GM19455 (cell line): Measurements from ENCODE around the gene CD300E.
"Not testable (repeated sequence)": the region's sequence is repeated elsewhere in the genome, so short reads cannot be mapped to it uniquely, and the experiment has no call there.

Source experiments
- ATAC-seq: cut with Tn5 transposase; IDR thresholded peaks from one replicate; pipeline ENCODE4 v1.9.1; 2021; ENCODE audit not compliant: unreplicated experiment

CD300E gene

GRCh38 chr17:74601944-74602572 is 21.5 kb downstream of the CD300E start:
- ATAC-seq = no peak

- no peak for ATAC-seq
Observed at GRCh38 chr17:74599448-74599939, 24.0 kb downstream of the CD300E start.

GRCh38 chr17:74599023-74599399 is 24.5 kb downstream of the CD300E start:
- no peak for ATAC-seq

- ATAC-seq = no peak
Observed at GRCh38 chr17:74598346-74599022, 25.1 kb downstream of the CD300E start.

GRCh38 chr17:74597069-74597790 is 26.3 kb downstream of the CD300E start:
- no peak for ATAC-seq

- no peak for ATAC-seq
Observed at GRCh38 chr17:74595037-74595750, 28.3 kb downstream of the CD300E start.

- no peak for ATAC-seq
Observed at GRCh38 chr17:74592087-74592990, 31.2 kb downstream of the CD300E start, which contains the start of gene CD300LD. Gene CD300LD, minus strand, starts transcription at chr17:74592283. Its CDS starts 81 bp downstream, at chr17:74592202.

- ATAC-seq = no peak
Observed at GRCh38 chr17:74591503-74591902, 32.0 kb downstream of the CD300E start.

GRCh38 chr17:74585711-74586110 is 37.8 kb downstream of the CD300E start:
- no peak for ATAC-seq

- ATAC-seq = no peak
Observed at GRCh38 chr17:74584292-74585060, 39.1 kb downstream of the CD300E start.

GRCh38 chr17:74582633-74583032 is 40.9 kb downstream of the CD300E start:
- no peak for ATAC-seq

- no peak for ATAC-seq
Observed at GRCh38 chr17:74579900-74580299, 43.6 kb downstream of the CD300E start.

- ATAC-seq = no peak
Observed at GRCh38 chr17:74578979-74579378, 44.6 kb downstream of the CD300E start.

- no peak for ATAC-seq
Observed at GRCh38 chr17:74574489-74575142, 48.9 kb downstream of the CD300E start.

- not testable (repeated sequence) for ATAC-seq
Observed at GRCh38 chr17:74573635-74574034, 49.9 kb downstream of the CD300E start.

GRCh38 chr17:74573169-74573568 is 50.4 kb downstream of the CD300E start:
- no peak for ATAC-seq

GRCh38 chr17:74571621-74572270 is 51.8 kb downstream of the CD300E start:
- ATAC-seq = no peak
